Thyroid gland (tissue), 4 donors: ENCODE measurements around the gene PRKCA. TPM values are rescaled to one million over a fixed set of nuclear protein-coding genes. Genes with fewer than 3 reads are reported as not detected.
A peak's percentile ranks its signal among the peaks of the same experiment; 100 is the strongest.

Experiments used
- DNase-seq, 2 donors: peaks; one replicate each; pipeline ENCODE4 v3.0.0-alpha.2; 2019
- H3K27ac ChIP-seq, 3 donors: fragments of 200-600 bp; sonication (generic); 1 replicate in 2 of 3; 2 replicates in 1 of 3; pipeline ENCODE4 v1.5.1; 2016 to 2019; ENCODE audit warnings: mild to moderate bottlenecking in 1 of 3, moderate library complexity in 1 of 3
- H3K27me3 ChIP-seq: fragments of 200-600 bp; sonication (generic); one replicate; pipeline ENCODE4 v1.5.1; 2019
- H3K36me3 ChIP-seq, 2 donors: fragments of 200-600 bp; sonication (generic); one replicate each; pipeline ENCODE4 v1.5.1; 2016 to 2019
- H3K4me1 ChIP-seq, 2 donors: fragments of 200-600 bp; sonication (generic); one replicate each; pipeline ENCODE4 v1.5.1; 2017 to 2019
- H3K4me3 ChIP-seq, 3 donors: fragments of 200-600 bp; sonication (generic); replicated peaks in 1 of 3; 1 replicate in 2 of 3; 2 replicates in 1 of 3; pipeline ENCODE4 v1.5.1; 2016; ENCODE audit warnings: mild to moderate bottlenecking in 1 of 3
- H3K9me3 ChIP-seq: fragments of 200-600 bp; sonication (generic); one replicate; pipeline ENCODE4 v1.5.1; 2017
- POLR2A ChIP-seq, 2 donors: fragments of 450-650 bp; IDR thresholded peaks; one replicate each; pipeline ENCODE4 v1.6.1; 2017; ENCODE audit warnings: antibody characterized with exemption in 2 of 2, mild to moderate bottlenecking in 2 of 2, moderate library complexity in 1 of 2
- WGBS, 2 donors: methylation state at CpG; one replicate each; pipeline ENCODE4 v1.1.5; 2017; 5-methylcytosine and 5-hydroxymethylcytosine counted together
- intact Hi-C: fragments of 100-400 bp; cut with DNase I; formaldehyde crosslinking; loops from one replicate; pipeline ENCODE4 v1.15.1; 2023
- total RNA-seq, 4 donors: library from RNA; depleted of rRNA; stranded (reverse); fragments of >200 nt; gene quantifications; one replicate each; pipeline ENCODE4 v1.2.3, GENCODE V29; 2016
- TF ChIP-seq, protein P1 (sequence below), 6 experiments: fragments of 200-600 bp in 3 of 6; fragments of 450-650 bp in 3 of 6; sonication (generic) in 3 of 6; IDR thresholded peaks; one replicate each; pipeline ENCODE4 v1.5.1; 2016 to 2019; ENCODE audit warnings: antibody characterized with exemption in 6 of 6, mild to moderate bottlenecking in 2 of 6, inconsistent platforms in 1 of 6, moderate library complexity in 1 of 6

PRKCA gene
- total RNA-seq, 4 donors from 2014 or later, result 6.7 to 24.2 (median 15.3) TPM

DNA sequence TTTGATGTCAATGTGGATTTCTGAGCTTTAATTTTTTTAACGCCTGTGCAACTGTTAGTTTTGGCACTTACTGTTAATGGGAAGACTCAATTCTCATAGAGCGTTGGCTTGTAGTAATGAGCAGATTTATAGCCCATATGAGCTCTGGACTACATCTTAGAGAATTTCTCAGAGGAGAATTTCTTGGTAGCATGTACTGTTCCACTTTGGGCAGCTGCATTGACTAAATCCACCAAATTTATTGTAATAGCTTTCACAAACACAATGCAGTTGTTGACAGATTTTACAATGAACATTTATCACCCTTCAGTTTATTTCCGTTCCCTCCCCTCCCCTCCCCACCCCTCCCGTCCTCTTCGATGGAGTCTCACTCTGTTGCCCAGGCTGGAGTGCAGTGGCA lies 193.9 kb downstream of the PRKCA start:
- no peak overlapping the region for H3K4me3 ChIP-seq
- peaks cover 5 to 10% of the 10 kb centered on the region in 2 donors for H3K4me1 ChIP-seq
- H3K27ac ChIP-seq, result no peak overlapping the region
- no peaks in the 10 kb centered on the region for H3K36me3 ChIP-seq
- 80 to 85% methylated on average over 5 of the region's 5 CpGs for WGBS, 2 donors
- DNase-seq, result no peak
- intact Hi-C loops, result no loop called here
- H3K9me3 ChIP-seq, result no peaks in the 10 kb centered on the region
- no peaks in the 10 kb centered on the region for H3K27me3 ChIP-seq
- TF ChIP-seq, protein P1, sequence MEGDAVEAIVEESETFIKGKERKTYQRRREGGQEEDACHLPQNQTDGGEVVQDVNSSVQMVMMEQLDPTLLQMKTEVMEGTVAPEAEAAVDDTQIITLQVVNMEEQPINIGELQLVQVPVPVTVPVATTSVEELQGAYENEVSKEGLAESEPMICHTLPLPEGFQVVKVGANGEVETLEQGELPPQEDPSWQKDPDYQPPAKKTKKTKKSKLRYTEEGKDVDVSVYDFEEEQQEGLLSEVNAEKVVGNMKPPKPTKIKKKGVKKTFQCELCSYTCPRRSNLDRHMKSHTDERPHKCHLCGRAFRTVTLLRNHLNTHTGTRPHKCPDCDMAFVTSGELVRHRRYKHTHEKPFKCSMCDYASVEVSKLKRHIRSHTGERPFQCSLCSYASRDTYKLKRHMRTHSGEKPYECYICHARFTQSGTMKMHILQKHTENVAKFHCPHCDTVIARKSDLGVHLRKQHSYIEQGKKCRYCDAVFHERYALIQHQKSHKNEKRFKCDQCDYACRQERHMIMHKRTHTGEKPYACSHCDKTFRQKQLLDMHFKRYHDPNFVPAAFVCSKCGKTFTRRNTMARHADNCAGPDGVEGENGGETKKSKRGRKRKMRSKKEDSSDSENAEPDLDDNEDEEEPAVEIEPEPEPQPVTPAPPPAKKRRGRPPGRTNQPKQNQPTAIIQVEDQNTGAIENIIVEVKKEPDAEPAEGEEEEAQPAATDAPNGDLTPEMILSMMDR (IDR thresholded peaks at IDR 0.05), result no peak
- no peak for TF ChIP-seq POLR2A (IDR thresholded peaks at IDR 0.05)

GRCh38 chr17:66498580-66498979 lies 196.2 kb downstream of the PRKCA start:
- no peak for DNase-seq

GRCh38 chr17:66506641-66507040 lies 204.2 kb downstream of the PRKCA start:
- Histone ChIP-seq H3K36me3 (no peaks in the 10 kb centered on the region), H3K4me3 (no peak overlapping the region), H3K4me1 (peaks cover 28 to 38% of the 10 kb centered on the region in 2 donors), H3K9me3 (no peaks in the 10 kb centered on the region), H3K27ac (peak overlapping the region in 2 of 3 donors; percentile 72), H3K27me3 (no peaks in the 10 kb centered on the region)
- WGBS, 2 donors, result 92 to 95% methylated on average over 6 of the region's 6 CpGs
- intact Hi-C loops, result no loop called here
- no peak for DNase-seq
- TF ChIP-seq, protein P1 (IDR thresholded peaks at IDR 0.05), result no peak
- no peak for TF ChIP-seq POLR2A (IDR thresholded peaks at IDR 0.05)

More at GRCh38 chr17:66498580-66498979, 196.2 kb downstream of the PRKCA start:
- 96 to 97% methylated on average over 5 of the region's 5 CpGs for WGBS, 2 donors
- Histone ChIP-seq H3K4me1 (peaks cover 6 to 12% of the 10 kb centered on the region in 2 donors), H3K9me3 (no peaks in the 10 kb centered on the region), H3K27me3 (no peaks in the 10 kb centered on the region), H3K36me3 (no peaks in the 10 kb centered on the region), H3K27ac (no peak overlapping the region), H3K4me3 (no peak overlapping the region)
- intact Hi-C loops, result no loop called here
- TF ChIP-seq, protein P1 (IDR thresholded peaks at IDR 0.05), result no peak
- no peak for TF ChIP-seq POLR2A (IDR thresholded peaks at IDR 0.05)

DNA sequence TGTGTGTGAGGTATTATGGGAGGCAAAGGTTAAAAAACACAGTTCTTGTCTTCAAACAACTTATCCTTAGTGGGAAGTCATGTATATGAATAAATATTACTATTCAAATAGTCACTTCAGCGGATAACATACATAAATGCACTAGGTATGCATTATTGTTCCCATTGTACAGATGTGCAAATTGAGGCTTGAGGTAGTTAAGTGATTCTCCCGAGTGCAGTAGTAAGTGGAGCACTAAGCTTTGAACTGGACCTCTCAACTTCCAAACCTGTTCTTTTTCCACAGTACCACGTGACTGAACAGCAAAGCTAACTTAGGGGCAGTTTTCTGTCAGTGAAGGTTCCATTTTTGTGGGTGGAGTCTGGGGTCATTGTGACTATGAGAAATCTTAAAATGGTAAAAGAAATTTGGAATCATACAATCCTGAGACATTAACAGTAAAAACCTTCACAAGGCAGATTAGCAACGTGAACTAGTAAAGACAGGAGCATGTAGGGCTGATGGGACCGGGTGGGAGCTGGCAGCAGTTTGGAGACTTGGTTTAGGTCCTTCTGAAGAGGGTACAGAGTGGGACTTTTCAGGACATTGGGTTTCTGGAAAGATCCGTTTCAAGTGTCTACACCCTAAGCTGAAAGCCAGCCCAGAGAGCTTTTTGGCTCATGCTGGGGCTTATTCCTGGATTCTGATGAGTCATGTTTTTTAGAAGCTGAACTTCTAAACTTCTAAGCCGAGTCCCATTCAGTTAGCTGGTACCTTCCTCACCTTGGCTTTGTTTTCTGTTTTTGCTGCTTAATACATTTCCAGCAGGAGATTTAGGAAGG lies 204.9 kb downstream of the PRKCA start:
- intact Hi-C loops, result no loop called here
- Histone ChIP-seq H3K36me3 (no peaks in the 10 kb centered on the region), H3K9me3 (no peaks in the 10 kb centered on the region), H3K27ac (peak overlapping the region; percentile 72 to 76 (median 72)), H3K4me3 (no peak overlapping the region), H3K4me1 (peaks cover 22 to 34% of the 10 kb centered on the region in 2 donors), H3K27me3 (no peaks in the 10 kb centered on the region)
- WGBS, 2 donors, result 45 to 54% methylated on average over 7 of the region's 7 CpGs
- DNase-seq, result peak; percentile 76 to 78
- TF ChIP-seq, protein P1 (IDR thresholded peaks at IDR 0.05), result no peak
